ENCODE measurements around the gene ST7L. TPM values are rescaled to one million over a fixed set of nuclear protein-coding genes. Genes with fewer than 3 reads are reported as not detected.

The ST7L gene
- total RNA-seq, 1 experiment from 2014 or later: 18.0 TPM

- TF ChIP-seq ZBTB43 (CRISPR knock-in tag; IDR thresholded peaks at IDR 0.05) (no peak), USF2 (CRISPR knock-in tag; IDR thresholded peaks at IDR 0.05) (no peak), SP1 (CRISPR knock-in tag; conservative IDR thresholded peaks at IDR 0.05) (no peak), IRF1 (CRISPR knock-in tag; IDR thresholded peaks at IDR 0.05) (no peak), EMX1 (CRISPR knock-in tag; IDR thresholded peaks at IDR 0.05) (no peak), ZNF317 (CRISPR knock-in tag; IDR thresholded peaks at IDR 0.05; ENCODE audit: borderline replicate concordance, low read depth) (no peak), FOXP1 (CRISPR knock-in tag; IDR thresholded peaks at IDR 0.05; ENCODE audit: borderline replicate concordance) (no peak), ZNF423 (CRISPR knock-in tag; IDR thresholded peaks at IDR 0.05) (no peak)
Measured at GRCh38 chr1:112618114-112618720, 724 bp downstream of the ST7L start (continued).

- Mint-ChIP-seq H3K27ac (no peak overlapping the region), H3K4me3 (no peak overlapping the region), H3K9me3 (no peaks in the 10 kb centered on the region), H3K36me3 (peaks cover 38% of the 10 kb centered on the region), H3K27me3 (ENCODE audit: low read depth) (no peaks in the 10 kb centered on the region), H3K4me1 (peaks cover 7% of the 10 kb centered on the region)
- ATAC-seq: peak; percentile 23; the same call in 1 of the 2 replicates
- TF ChIP-seq ZNF423 (CRISPR knock-in tag; IDR thresholded peaks at IDR 0.05) (no peak), ZNF512 (CRISPR knock-in tag; IDR thresholded peaks at IDR 0.05; ENCODE audit: borderline replicate concordance) (no peak), NFATC4 (CRISPR knock-in tag; IDR thresholded peaks at IDR 0.05) (no peak), SOX15 (CRISPR knock-in tag; IDR thresholded peaks at IDR 0.05) (no peak), GABPB1 (CRISPR knock-in tag; IDR thresholded peaks at IDR 0.05) (no peak), PRRX2 (CRISPR knock-in tag; IDR thresholded peaks at IDR 0.05) (no peak)
- no peak for DNase-seq (ENCODE audit: low spot score)
- POLR2A ChIA-PET: no interaction called here
- CTCF ChIA-PET: no interaction called here
Measured at GRCh38 chr1:112614460-112615065, 4.4 kb downstream of the ST7L start.

GRCh38 chr1:112605633-112606327 is 13.2 kb downstream of the ST7L start:
- ChIA-PET POLR2A (no interaction called here), CTCF (no interaction called here)
- Mint-ChIP-seq H3K4me1 (no peaks in the 10 kb centered on the region), H3K27me3 (ENCODE audit: low read depth) (no peaks in the 10 kb centered on the region), H3K9me3 (no peaks in the 10 kb centered on the region), H3K36me3 (peaks cover 49% of the 10 kb centered on the region), H3K4me3 (no peak overlapping the region), H3K27ac (no peak overlapping the region)
- ATAC-seq (no peak), DNase-seq (ENCODE audit: low spot score) (no peak)
- TF ChIP-seq NFYB (CRISPR knock-in tag; conservative IDR thresholded peaks at IDR 0.05; ENCODE audit: low read depth) (no peak), E2F4 (CRISPR knock-in tag; IDR thresholded peaks at IDR 0.05; ENCODE audit: borderline replicate concordance, low read depth) (no peak), ZNF232 (CRISPR knock-in tag; IDR thresholded peaks at IDR 0.05) (no peak), NR3C1 (CRISPR knock-in tag; conservative IDR thresholded peaks at IDR 0.05; ENCODE audit: low read depth) (no peak), GRHL2 (CRISPR knock-in tag; IDR thresholded peaks at IDR 0.05; ENCODE audit: insufficient replicate concordance, severe bottlenecking) (no peak), PRDM15 (CRISPR knock-in tag; IDR thresholded peaks at IDR 0.05) (no peak), TEAD4 (CRISPR knock-in tag; IDR thresholded peaks at IDR 0.05) (no peak), EMX1 (CRISPR knock-in tag; IDR thresholded peaks at IDR 0.05) (no peak), JAZF1 (CRISPR knock-in tag; IDR thresholded peaks at IDR 0.05) (no peak), SMAD3 (CRISPR knock-in tag; IDR thresholded peaks at IDR 0.05; ENCODE audit: borderline replicate concordance) (no peak), OVOL2 (CRISPR knock-in tag; IDR thresholded peaks at IDR 0.05; ENCODE audit: borderline replicate concordance) (no peak), JUN (CRISPR knock-in tag; IDR thresholded peaks at IDR 0.05) (no peak)

Data from WTC11 (cell line).